GM13977 (cell line): ENCODE data around the gene MEGF11.

Source experiments
- DNase-seq: peaks from one replicate; pipeline ENCODE4 v3.0.0; 2012; ENCODE audit warnings: low spot score
- in situ Hi-C: fragments of 300-500 bp; cut with MboI; formaldehyde crosslinking; loops from one replicate; pipeline ENCODE4 v1.12.0; 2022; ENCODE audit warnings: low sequenced_read_pairs, low pct_unique_long_range_greater_than_20kb, mixed read lengths, inconsistent platforms; ENCODE audit not compliant: unreplicated experiment
- TF ChIP-seq, protein P1 (sequence below): IDR thresholded peaks from 2 replicates; pipeline ENCODE4 v1.5.1; 2012; ENCODE audit warnings: mild to moderate bottlenecking, control low read depth; ENCODE audit not compliant: insufficient read depth; ENCODE audit errors: extremely low read depth, missing control alignments

Gene MEGF11

DNA sequence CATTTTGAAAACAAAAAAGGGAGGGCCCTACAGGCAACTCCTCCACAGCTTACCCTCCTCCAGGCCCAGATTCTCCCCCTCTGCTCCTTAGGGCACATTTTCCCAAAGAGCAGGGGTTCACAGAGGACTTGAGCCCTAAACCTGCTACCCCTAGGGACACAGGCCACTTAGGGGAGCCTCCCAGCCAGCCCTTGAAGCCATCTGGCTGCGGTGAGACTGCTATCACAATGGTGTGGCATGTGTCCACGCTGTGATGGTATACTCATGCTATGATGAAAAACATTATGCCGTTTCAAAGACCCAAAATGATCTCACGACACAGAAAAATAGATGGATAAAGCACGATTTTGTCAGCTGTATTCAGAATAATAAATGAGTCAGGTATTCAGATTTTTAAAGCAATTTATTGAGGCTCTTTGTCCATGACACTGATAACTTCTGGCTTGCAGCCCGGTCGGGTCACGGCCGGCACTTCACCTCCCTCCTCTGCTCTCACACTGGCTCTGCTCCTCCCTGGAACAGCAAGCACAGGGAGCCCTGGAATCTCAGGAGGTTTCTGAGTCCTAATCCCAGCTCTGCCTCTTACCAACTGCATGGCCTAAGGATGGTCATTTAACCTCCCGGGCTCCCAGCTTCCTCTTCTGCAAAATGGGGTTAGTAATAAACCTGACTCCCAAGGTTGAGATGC, 115.3 kb downstream of the MEGF11 start:
- in situ Hi-C loops: no loop called here
- TF ChIP-seq, protein P1, sequence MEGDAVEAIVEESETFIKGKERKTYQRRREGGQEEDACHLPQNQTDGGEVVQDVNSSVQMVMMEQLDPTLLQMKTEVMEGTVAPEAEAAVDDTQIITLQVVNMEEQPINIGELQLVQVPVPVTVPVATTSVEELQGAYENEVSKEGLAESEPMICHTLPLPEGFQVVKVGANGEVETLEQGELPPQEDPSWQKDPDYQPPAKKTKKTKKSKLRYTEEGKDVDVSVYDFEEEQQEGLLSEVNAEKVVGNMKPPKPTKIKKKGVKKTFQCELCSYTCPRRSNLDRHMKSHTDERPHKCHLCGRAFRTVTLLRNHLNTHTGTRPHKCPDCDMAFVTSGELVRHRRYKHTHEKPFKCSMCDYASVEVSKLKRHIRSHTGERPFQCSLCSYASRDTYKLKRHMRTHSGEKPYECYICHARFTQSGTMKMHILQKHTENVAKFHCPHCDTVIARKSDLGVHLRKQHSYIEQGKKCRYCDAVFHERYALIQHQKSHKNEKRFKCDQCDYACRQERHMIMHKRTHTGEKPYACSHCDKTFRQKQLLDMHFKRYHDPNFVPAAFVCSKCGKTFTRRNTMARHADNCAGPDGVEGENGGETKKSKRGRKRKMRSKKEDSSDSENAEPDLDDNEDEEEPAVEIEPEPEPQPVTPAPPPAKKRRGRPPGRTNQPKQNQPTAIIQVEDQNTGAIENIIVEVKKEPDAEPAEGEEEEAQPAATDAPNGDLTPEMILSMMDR: no peak
- DNase-seq: no peak

DNA sequence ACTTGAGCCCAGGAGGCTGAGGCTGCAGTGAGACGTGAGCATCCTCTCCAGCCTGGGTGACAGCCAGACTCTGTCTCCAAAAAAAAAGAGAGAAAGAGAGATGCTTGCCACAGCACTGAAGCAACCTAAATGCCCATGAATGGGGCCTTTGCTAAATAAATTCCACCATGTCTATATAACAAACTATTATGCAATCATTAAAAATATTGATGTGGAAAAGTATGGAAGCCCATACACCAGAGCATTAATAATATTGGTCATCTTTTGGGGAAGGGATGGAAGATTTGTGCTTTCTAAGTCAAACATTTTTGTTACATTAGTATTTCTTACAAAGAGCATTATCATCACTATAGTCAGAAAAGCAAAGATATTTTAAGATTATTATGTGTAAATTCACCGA, 116.6 kb downstream of the MEGF11 start:
- in situ Hi-C loops: no loop called here

DNA sequence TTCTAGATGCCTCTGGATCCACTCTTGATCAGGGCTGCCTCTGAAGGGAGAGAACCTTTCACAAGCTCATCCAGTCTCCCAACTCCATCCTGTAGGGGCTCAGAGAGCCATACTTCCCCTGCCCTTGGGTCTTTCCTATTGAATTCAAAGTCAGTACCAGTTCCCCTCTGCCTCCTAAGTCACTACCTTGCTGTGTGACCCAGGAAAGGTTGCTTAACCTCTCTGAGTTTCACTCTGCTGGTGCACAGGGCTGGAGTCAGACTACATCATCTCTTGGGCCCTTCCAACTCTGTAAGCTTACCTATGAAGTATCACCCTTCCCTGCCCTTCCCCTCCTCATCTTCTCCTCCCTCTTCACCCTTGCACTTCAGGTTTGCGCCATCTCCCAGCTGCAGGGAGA, 117.9 kb downstream of the MEGF11 start:
- TF ChIP-seq, protein P1: no peak
- in situ Hi-C loops: no loop called here
- no peak for DNase-seq

More for the DNA sequence above, 116.6 kb downstream of the MEGF11 start:
- DNase-seq: no peak
- TF ChIP-seq, protein P1: no peak

DNA sequence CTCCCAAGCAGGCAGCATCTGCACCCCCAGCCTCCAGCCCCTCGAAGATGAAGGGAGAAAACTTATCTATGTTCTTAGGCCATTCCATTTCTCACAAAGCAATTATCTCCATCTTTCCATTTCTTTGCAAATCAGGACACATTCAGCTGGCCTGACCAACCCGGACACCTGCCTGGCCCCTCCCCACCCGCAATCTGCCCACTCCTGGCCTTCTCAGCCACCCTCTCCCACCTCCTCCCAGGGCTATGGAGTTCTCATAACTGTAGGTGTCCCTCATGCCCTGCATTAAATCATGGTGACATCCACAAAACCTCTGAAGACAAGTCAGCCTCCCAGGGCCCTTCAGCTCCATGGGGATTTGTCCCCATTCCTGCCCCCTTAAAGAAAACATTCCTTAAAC, 119.3 kb downstream of the MEGF11 start:
- in situ Hi-C loops: no loop called here
- TF ChIP-seq, protein P1: no peak
- no peak for DNase-seq

DNA sequence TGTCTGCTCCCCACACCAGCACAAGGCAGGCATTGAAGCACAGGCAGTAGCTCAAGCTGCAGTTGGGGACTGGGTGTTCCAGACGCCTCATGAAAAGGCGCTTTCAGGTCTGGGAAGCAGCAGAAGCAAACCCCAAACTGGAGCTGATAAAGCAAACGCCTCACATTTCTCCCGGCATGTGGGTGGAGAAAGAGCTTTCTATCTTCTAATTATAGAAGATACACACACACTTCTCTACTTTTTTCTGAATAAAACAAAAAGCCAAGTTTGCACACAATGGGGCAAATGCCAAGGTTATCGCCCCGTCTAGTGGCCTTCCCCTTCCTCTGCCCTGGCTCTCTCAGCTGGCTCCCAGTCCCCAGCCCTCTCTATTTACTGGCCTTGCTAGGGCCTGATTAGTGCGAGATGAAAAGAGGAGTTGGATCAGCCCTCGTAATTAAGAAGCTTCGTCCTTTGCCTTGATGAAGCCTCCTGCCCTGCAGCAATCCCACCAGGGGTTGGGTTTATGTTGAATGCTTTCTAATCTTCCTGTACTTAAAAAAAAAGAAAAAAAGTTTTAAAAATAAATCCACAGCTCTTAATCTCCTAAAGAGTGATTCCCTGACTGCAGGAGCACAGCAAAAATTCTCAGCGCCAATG, 120.2 kb downstream of the MEGF11 start:
- in situ Hi-C loops: no loop called here
- TF ChIP-seq, protein P1: no peak
- DNase-seq: no peak

DNA sequence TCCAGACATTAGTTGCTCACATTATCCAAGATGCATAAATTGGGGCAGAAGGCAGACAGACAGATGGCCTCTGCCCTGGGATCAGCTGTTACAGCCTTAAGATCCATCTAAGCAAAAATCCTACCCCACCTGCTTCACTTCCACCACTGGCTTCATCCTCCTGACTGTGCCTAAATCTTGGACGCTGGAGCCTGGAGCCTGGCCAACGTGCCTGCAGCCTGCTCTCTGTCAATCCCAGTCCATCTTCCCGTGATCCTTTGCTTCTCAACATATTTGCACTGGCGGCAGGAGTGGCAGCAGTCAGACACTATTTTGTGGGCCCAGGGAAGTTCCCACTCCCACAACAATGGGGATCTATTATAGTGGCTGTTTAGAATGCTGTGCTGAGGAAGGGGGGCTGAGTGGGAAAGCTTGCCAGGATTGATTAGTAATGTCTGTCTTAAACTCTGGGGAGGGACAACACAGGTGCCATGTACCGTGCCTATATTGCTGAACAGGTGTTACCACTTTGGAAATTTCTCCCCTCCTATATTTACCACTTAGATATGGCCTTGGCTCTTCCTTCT, 121.2 kb downstream of the MEGF11 start:
- DNase-seq: no peak
- in situ Hi-C loops: no loop called here
- TF ChIP-seq, protein P1: no peak
